Endothelial cell of umbilical vein (primary cell): ENCODE measurements around the gene CSMD2. TPM values are rescaled to one million over a fixed set of nuclear protein-coding genes. Genes with fewer than 3 reads are reported as not detected.

Source experiments
- BruUV-seq: library from RNA; stranded (reverse); fragments of 400-500 nt; replicated peaks from 2 replicates; lab custom pipeline; 2021; lab: Mats Ljungman, UMichigan
- CTCF ChIA-PET: fragments of 300-600, 350-600 bp; sonication (Branson Sonifier 250); formaldehyde crosslinking; loops from one replicate; lab custom pipeline; 2021; ENCODE audit warnings: antibody characterized with exemption, inconsistent platforms; lab: Charles Lee
- POLR2A ChIA-PET: fragments of 300-600, 350-600 bp; sonication (Branson Sonifier 250); formaldehyde crosslinking; loops from one replicate; lab custom pipeline; 2021; ENCODE audit warnings: antibody characterized with exemption, inconsistent platforms; lab: Charles Lee
- DNase-seq: peaks from one replicate; pipeline ENCODE4 v3.0.0-alpha.2; 2011; ENCODE audit warnings: low read depth, low spot score
- FAIRE-seq: peaks from 2 replicates; lab custom pipeline; 2011; peaks lifted over from hg19 to GRCh38; lab: Jason Lieb, UNC
- H2AFZ ChIP-seq: 2 replicates; pipeline ENCODE4 v1.6.0; 2012; ENCODE audit warnings: low read depth, low read length, control low read depth, inconsistent platforms
- H3K27ac ChIP-seq: 2 replicates; pipeline ENCODE4 v1.5.1; 2011; ENCODE audit warnings: low read depth, mild to moderate bottlenecking, control low read depth, low read length, moderate library complexity; ENCODE audit not compliant: insufficient read depth
- H3K27me3 ChIP-seq, 2 experiments: 2 replicates each; pipeline versions ENCODE4 v1.6.0 to v1.6.1; 2011; ENCODE audit warnings: low read length in 2 of 2, mixed read lengths in 1 of 2; ENCODE audit not compliant: control insufficient read depth in 2 of 2, insufficient read depth in 2 of 2
- H3K36me3 ChIP-seq, 2 experiments: 2 replicates in 1 of 2; 3 replicates in 1 of 2; pipeline ENCODE4 v1.5.1; 2011; ENCODE audit warnings: low read length in 2 of 2, mild to moderate bottlenecking in 1 of 2, moderate library complexity in 1 of 2; ENCODE audit not compliant: control insufficient read depth in 2 of 2, insufficient read depth in 2 of 2; ENCODE audit errors: extremely low read depth in 1 of 2
- H3K4me1 ChIP-seq: 3 replicates; pipeline ENCODE4 v1.5.1; 2011; ENCODE audit warnings: mild to moderate bottlenecking, low read length; ENCODE audit not compliant: control insufficient read depth, insufficient read depth; ENCODE audit errors: extremely low read depth
- H3K4me2 ChIP-seq: 2 replicates; pipeline ENCODE4 v1.6.1; 2011; ENCODE audit warnings: low read length, control low read depth, mixed read lengths; ENCODE audit not compliant: insufficient read depth
- H3K4me3 ChIP-seq, 3 experiments: fragments of 200-600 bp in 1 of 3; sonication (generic), shearing (Covaris generic) in 1 of 3; replicated peaks in 1 of 3; 2 replicates each; pipeline ENCODE4 v1.5.1; 2011 to 2016; ENCODE audit warnings: control low read depth in 3 of 3, low read length in 3 of 3, mild to moderate bottlenecking in 2 of 3, inconsistent platforms in 1 of 3, low read depth in 1 of 3, moderate library complexity in 1 of 3; ENCODE audit not compliant: insufficient read depth in 1 of 3
- H3K79me2 ChIP-seq: 2 replicates; pipeline ENCODE4 v1.6.0; 2012; ENCODE audit warnings: low read length, inconsistent platforms; ENCODE audit not compliant: control insufficient read depth, insufficient read depth
- H3K9ac ChIP-seq: replicated peaks from 2 replicates; pipeline ENCODE3; 2011; ENCODE audit warnings: low read length, control low read depth; ENCODE audit not compliant: insufficient read depth; ENCODE audit errors: extremely low read depth
- H3K9me1 ChIP-seq: replicated peaks from 3 replicates; pipeline ENCODE4 v1.6.0; 2011; ENCODE audit warnings: mild to moderate bottlenecking, low read length; ENCODE audit not compliant: control insufficient read depth, insufficient read depth; ENCODE audit errors: extremely low read depth
- H3K9me3 ChIP-seq: replicated peaks from 2 replicates; pipeline ENCODE4 v1.5.1; 2012; ENCODE audit warnings: low read length, inconsistent platforms; ENCODE audit not compliant: control insufficient read depth, insufficient read depth
- H4K20me1 ChIP-seq: replicated peaks from 2 replicates; pipeline ENCODE3; 2011; ENCODE audit warnings: mild to moderate bottlenecking, low read length; ENCODE audit not compliant: control insufficient read depth, insufficient read depth; ENCODE audit errors: extremely low read depth
- CTCF ChIP-seq, 2 donors: IDR thresholded peaks; 1 replicate in 1 of 2; 2 replicates in 1 of 2; pipeline ENCODE4 v1.5.1; 2011; ENCODE audit warnings: low read length in 2 of 2, mild to moderate bottlenecking in 2 of 2, moderate library complexity in 2 of 2, control low read depth in 1 of 2, inconsistent platforms in 1 of 2, low read depth in 1 of 2; ENCODE audit not compliant: insufficient read depth in 1 of 2; ENCODE audit errors: extremely low read depth in 1 of 2
- EZH2 ChIP-seq: IDR thresholded peaks from 2 replicates; pipeline ENCODE4 v1.6.1; 2012; ENCODE audit warnings: borderline replicate concordance, low read depth, mild to moderate bottlenecking, moderate library complexity, low read length, inconsistent platforms; ENCODE audit not compliant: severe bottlenecking
- FOS ChIP-seq: IDR thresholded peaks from 2 replicates; pipeline ENCODE4 v1.6.1; 2011; ENCODE audit warnings: mild to moderate bottlenecking, low read length, moderate library complexity, borderline replicate concordance; ENCODE audit not compliant: insufficient read depth
- GATA2 ChIP-seq: IDR thresholded peaks from 2 replicates; pipeline ENCODE4 v1.7.0; 2011; ENCODE audit warnings: low read depth, mild to moderate bottlenecking, moderate library complexity, mixed read lengths, low read length; ENCODE audit not compliant: insufficient read length, insufficient read depth
- JUN ChIP-seq: IDR thresholded peaks from 2 replicates; pipeline ENCODE4 v1.6.1; 2011; ENCODE audit warnings: borderline replicate concordance, low read depth; ENCODE audit not compliant: insufficient read length, insufficient read depth
- MAX ChIP-seq: IDR thresholded peaks from 2 replicates; pipeline ENCODE4 v1.6.1; 2011; ENCODE audit not compliant: insufficient read depth, insufficient read length
- MYC ChIP-seq: IDR thresholded peaks from one replicate; pipeline ENCODE4 v1.6.1; 2011; ENCODE audit warnings: mild to moderate bottlenecking, low read depth, low read length
- POLR2A ChIP-seq: IDR thresholded peaks from 2 replicates; pipeline ENCODE4 v1.6.1; 2012; ENCODE audit warnings: low read depth, mild to moderate bottlenecking, control low read depth, low read length
- POLR2AphosphoS5 ChIP-seq: IDR thresholded peaks from 2 replicates; pipeline ENCODE4 v1.6.1; 2012; ENCODE audit warnings: low read depth, mild to moderate bottlenecking, control low read depth, low read length, moderate library complexity; ENCODE audit not compliant: insufficient read depth
- dilution Hi-C: fragments of 300-500 bp; cut with MboI; formaldehyde crosslinking; loops from one replicate; pipeline ENCODE4 v1.15.0; 2019; ENCODE audit warnings: low sequenced_read_pairs; ENCODE audit not compliant: extremely low pct_ligation_motif_present
- intact Hi-C: fragments of 100-400 bp; cut with micrococcal nuclease; formaldehyde crosslinking; loops from one replicate; pipeline ENCODE4 v1.10.0; 2022
- polyA plus RNA-seq, 4 experiments: library from polyadenylated mRNA; depleted of rRNA in 3 of 4; stranded (reverse) in 3 of 4; unstranded in 1 of 4; fragments of >200 nt; gene quantifications; 2 replicates each; pipeline versions ENCODE4 v1.2.1 to v1.2.3, GENCODE V29; 2011 to 2012; ENCODE audit warnings: missing spikeins in 1 of 4
- total RNA-seq: library from RNA; stranded (reverse); gene quantifications from 2 replicates; pipeline ENCODE4 v1.2.3, GENCODE V29; 2021

Gene CSMD2
- total and polyA plus RNA-seq, 2 donors (not counting 3 experiments of a cell fraction or from before 2014, with no cell fraction given) = under 0.01 TPM; not detected in 1

DNA sequence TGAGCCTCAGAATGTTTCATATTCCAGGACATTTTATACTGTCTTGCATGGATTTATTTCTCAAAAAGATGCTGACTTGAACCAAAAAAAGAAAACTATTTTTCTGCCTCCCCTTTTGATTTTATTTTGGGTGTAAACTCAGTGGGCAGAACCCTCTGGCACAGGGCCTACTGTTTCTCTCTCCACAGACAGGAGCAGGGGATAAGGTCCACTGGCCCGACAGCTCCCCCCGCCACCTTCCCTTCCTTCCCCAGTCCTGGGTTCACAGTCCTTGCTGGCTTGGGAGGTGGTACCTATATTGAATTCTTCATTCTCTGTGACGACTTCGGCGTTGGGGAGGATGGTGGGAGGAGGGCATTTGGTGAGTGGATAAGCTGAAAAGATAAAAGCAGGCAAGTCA, 578.2 kb downstream of the CSMD2 start:
- no peaks in the 10 kb centered on the region for H4K20me1 ChIP-seq
- H3K27me3 ChIP-seq = no peaks in the 10 kb centered on the region
- H3K9me1 ChIP-seq = no peaks in the 10 kb centered on the region
- FAIRE-seq = no peak
- no peaks in the 10 kb centered on the region for H3K36me3 ChIP-seq
- no peaks in the 10 kb centered on the region for H3K4me1 ChIP-seq
- no peak overlapping the region for H3K27ac ChIP-seq
- TF ChIP-seq FOS = no peak
- TF ChIP-seq MYC = no peak
- TF ChIP-seq JUN = no peak
- TF ChIP-seq EZH2 = no peak
- ChIA-PET CTCF (no interaction called here), POLR2A (no interaction called here)
- H2AFZ ChIP-seq = no peak overlapping the region
- H3K9me3 ChIP-seq = no peaks in the 10 kb centered on the region
- intact Hi-C loops (no loop called here), dilution Hi-C loops (no loop called here)
- no peaks in the 10 kb centered on the region for H3K79me2 ChIP-seq
- no TSS peak for BruUV-seq
- H3K4me2 ChIP-seq = no peak overlapping the region
- no peak overlapping the region for H3K4me3 ChIP-seq
- no peak overlapping the region for H3K9ac ChIP-seq
- no peak for DNase-seq

- DNase-seq = no peak
- Histone ChIP-seq H3K9me1 (no peaks in the 10 kb centered on the region), H3K27me3 (no peaks in the 10 kb centered on the region), H3K27ac (no peak overlapping the region), H3K9me3 (no peaks in the 10 kb centered on the region), H3K9ac (no peak overlapping the region), H3K4me1 (no peaks in the 10 kb centered on the region), H3K79me2 (no peaks in the 10 kb centered on the region), H4K20me1 (no peaks in the 10 kb centered on the region), H3K4me3 (no peak overlapping the region), H2AFZ (no peak overlapping the region), H3K36me3 (no peaks in the 10 kb centered on the region), H3K4me2 (no peak overlapping the region)
- CTCF ChIA-PET = no interaction called here
- BruUV-seq = no TSS peak
- dilution Hi-C loops (no loop called here), intact Hi-C loops (no loop called here)
- TF ChIP-seq EZH2 (no peak), CTCF (IDR thresholded peaks at IDR 0.05; ENCODE audit: extremely low read depth in 1 of 2, insufficient read depth in 1 of 2, low read depth in 1 of 2, low read length in 2 of 2) (no peak), FOS (no peak), GATA2 (no peak), POLR2AphosphoS5 (no peak), POLR2A (no peak), MYC (no peak), JUN (no peak), MAX (no peak)
- POLR2A ChIA-PET = no interaction called here
- no peak for FAIRE-seq
These were observed 578.9 kb downstream of the CSMD2 start for GRCh38 chr1:33586106-33586505.
